Activated CD4-positive, alpha-beta T cell treated with anti-CD3 and anti-CD28 coated beads for 48 hours (primary cell): Measurements from ENCODE around the gene VWA5A.
A peak's percentile ranks its signal among the peaks of the same experiment; 100 is the strongest.

Source experiments
- DNase-seq: peaks from one replicate; pipeline ENCODE4 v3.0.0-alpha.2; 2020

VWA5A gene

GRCh38 chr11:124114942-124115781 lies at the start of gene VWA5A:
Gene VWA5A (plus strand): TSS chr11:124115450. CDS start chr11:124117512, 2,062 bp downstream.
- peak; percentile 87 for DNase-seq

- DNase-seq, result no peak
Measured at GRCh38 chr11:124068601-124069110, 46.6 kb upstream of the VWA5A start.

- peak; percentile 63 for DNase-seq
Measured at GRCh38 chr11:124069429-124070401, 45.5 kb upstream of the VWA5A start.

- DNase-seq, result peak; percentile 76
Measured at GRCh38 chr11:124070915-124071622, 44.2 kb upstream of the VWA5A start.

GRCh38 chr11:124071623-124071948 lies 43.7 kb upstream of the VWA5A start:
- DNase-seq, result no peak

- no peak for DNase-seq
Measured at GRCh38 chr11:124072147-124072546, 43.1 kb upstream of the VWA5A start.

GRCh38 chr11:124074554-124074953 lies 40.7 kb upstream of the VWA5A start:
- DNase-seq, result no peak

GRCh38 chr11:124075492-124075840 lies 39.8 kb upstream of the VWA5A start:
- no peak for DNase-seq

- DNase-seq, result peak; percentile 15
Measured at GRCh38 chr11:124075841-124076651, 39.2 kb upstream of the VWA5A start.

- DNase-seq, result no peak
Measured at GRCh38 chr11:124077266-124077665, 38.0 kb upstream of the VWA5A start.

- no peak for DNase-seq
Measured at GRCh38 chr11:124078591-124078990, 36.7 kb upstream of the VWA5A start.

- no peak for DNase-seq
Measured at GRCh38 chr11:124079631-124080326, 35.5 kb upstream of the VWA5A start.

GRCh38 chr11:124080327-124081001 lies 34.8 kb upstream of the VWA5A start:
- DNase-seq, result no peak

GRCh38 chr11:124081483-124081882 lies 33.8 kb upstream of the VWA5A start:
- DNase-seq, result no peak

- no peak for DNase-seq
Measured at GRCh38 chr11:124082371-124082770, 32.9 kb upstream of the VWA5A start.

- no peak for DNase-seq
Measured at GRCh38 chr11:124085583-124085982, 29.7 kb upstream of the VWA5A start.

GRCh38 chr11:124085997-124086846 lies 29.0 kb upstream of the VWA5A start:
- DNase-seq, result no peak

- no peak for DNase-seq
Measured at GRCh38 chr11:124090996-124091395, 24.3 kb upstream of the VWA5A start.

- DNase-seq, result no peak
Measured at GRCh38 chr11:124093330-124093729, 21.9 kb upstream of the VWA5A start.

- DNase-seq, result no peak
Measured at GRCh38 chr11:124094731-124095130, 20.5 kb upstream of the VWA5A start.
